ENCODE results near the gene PTGS1.
"Not testable (repeated sequence)": the region's sequence is repeated elsewhere in the genome, so short reads cannot be mapped to it uniquely, and the experiment has no call there.

The PTGS1 gene

GRCh38 chr9:122403381-122404000 is 32.7 kb downstream of the PTGS1 start:
- TF ChIP-seq CTCF (IDR thresholded peaks at IDR 0.05; ENCODE audit: low read length) (no peak), EZH2phosphoT487 (IDR thresholded peaks at IDR 0.05; ENCODE audit: low read length) (no peak), EZH2 (optimal IDR thresholded peaks at IDR 0.05; ENCODE audit: low read depth, low read length) (no peak)
- no peaks in the 10 kb centered on the region for H3K9me2 ChIP-seq (replicated peaks; ENCODE audit: insufficient read depth, low read length)
- H3K4me3 ChIP-seq (ENCODE audit: low read length): no peak overlapping the region
- no peak overlapping the region for H3K9ac ChIP-seq (ENCODE audit: low read length)
- no peaks in the 10 kb centered on the region for H3K36me3 ChIP-seq (replicated peaks; ENCODE audit: insufficient read depth, low read length)
- H3K4me1 ChIP-seq (ENCODE audit: low read length): no peaks in the 10 kb centered on the region
- no peaks in the 10 kb centered on the region for H3K27me3 ChIP-seq (replicated peaks; ENCODE audit: insufficient read depth, low read length)
- H3K4me2 ChIP-seq (ENCODE audit: low read depth, low read length): no peak overlapping the region
- no peaks in the 10 kb centered on the region for H3K79me2 ChIP-seq (ENCODE audit: low read length)
- no peak for DNase-seq
- no peaks in the 10 kb centered on the region for H4K20me1 ChIP-seq (ENCODE audit: insufficient read depth, low read length)
- H3K9me3 ChIP-seq (replicated peaks; ENCODE audit: insufficient read depth, low read length): no peaks in the 10 kb centered on the region
- no peaks in the 10 kb centered on the region for H3F3A ChIP-seq (ENCODE audit: insufficient read depth, low read length)
- H2AFZ ChIP-seq (ENCODE audit: low read length): no peak overlapping the region
- no peak overlapping the region for H3K27ac ChIP-seq (ENCODE audit: low read length)

- not testable (repeated sequence) for H3F3A ChIP-seq (ENCODE audit: insufficient read depth, low read length); H4K20me1 ChIP-seq (ENCODE audit: insufficient read depth, low read length); H3K27me3 ChIP-seq (replicated peaks; ENCODE audit: insufficient read depth, low read length); H3K9me3 ChIP-seq (replicated peaks; ENCODE audit: insufficient read depth, low read length); H3K4me1 ChIP-seq (ENCODE audit: low read length); H3K9me2 ChIP-seq (replicated peaks; ENCODE audit: insufficient read depth, low read length); H3K36me3 ChIP-seq (replicated peaks; ENCODE audit: insufficient read depth, low read length); H3K79me2 ChIP-seq (ENCODE audit: low read length); DNase-seq; H3K9ac ChIP-seq (ENCODE audit: low read length); H3K4me2 ChIP-seq (ENCODE audit: low read depth, low read length); H3K4me3 ChIP-seq (ENCODE audit: low read length); H3K27ac ChIP-seq (ENCODE audit: low read length); H2AFZ ChIP-seq (ENCODE audit: low read length)
These were observed 34.7 kb downstream of the PTGS1 start for GRCh38 chr9:122405304-122406069.

GRCh38 chr9:122406070-122406890 is 35.5 kb downstream of the PTGS1 start:
- no peak for TF ChIP-seq EZH2phosphoT487 (IDR thresholded peaks at IDR 0.05; ENCODE audit: low read length)
- no peak for TF ChIP-seq EZH2 (optimal IDR thresholded peaks at IDR 0.05; ENCODE audit: low read depth, low read length)
- TF ChIP-seq CTCF (IDR thresholded peaks at IDR 0.05; ENCODE audit: low read length): no peak
- H3K27ac ChIP-seq (ENCODE audit: low read length): no peak overlapping the region
- no peak overlapping the region for H3K4me3 ChIP-seq (ENCODE audit: low read length)
- H3K9ac ChIP-seq (ENCODE audit: low read length): no peak overlapping the region
- H4K20me1 ChIP-seq (ENCODE audit: insufficient read depth, low read length): no peaks in the 10 kb centered on the region
- no peaks in the 10 kb centered on the region for H3K9me2 ChIP-seq (replicated peaks; ENCODE audit: insufficient read depth, low read length)
- no peaks in the 10 kb centered on the region for H3K9me3 ChIP-seq (replicated peaks; ENCODE audit: insufficient read depth, low read length)
- H3K27me3 ChIP-seq (replicated peaks; ENCODE audit: insufficient read depth, low read length): no peaks in the 10 kb centered on the region
- H2AFZ ChIP-seq (ENCODE audit: low read length): no peak overlapping the region
- H3K4me2 ChIP-seq (ENCODE audit: low read depth, low read length): no peak overlapping the region
- no peaks in the 10 kb centered on the region for H3K36me3 ChIP-seq (replicated peaks; ENCODE audit: insufficient read depth, low read length)
- H3K4me1 ChIP-seq (ENCODE audit: low read length): no peaks in the 10 kb centered on the region
- DNase-seq: no peak
- no peaks in the 10 kb centered on the region for H3F3A ChIP-seq (ENCODE audit: insufficient read depth, low read length)
- no peaks in the 10 kb centered on the region for H3K79me2 ChIP-seq (ENCODE audit: low read length)

GRCh38 chr9:122414108-122414507 is 43.3 kb downstream of the PTGS1 start:
- H3K4me2 ChIP-seq (ENCODE audit: low read depth, low read length); H2AFZ ChIP-seq (ENCODE audit: low read length): not testable (repeated sequence)

More at GRCh38 chr9:122414108-122414507, 43.3 kb downstream of the PTGS1 start:
- not testable (repeated sequence) for H3K79me2 ChIP-seq (ENCODE audit: low read length); H3K9me3 ChIP-seq (replicated peaks; ENCODE audit: insufficient read depth, low read length); H3K9me2 ChIP-seq (replicated peaks; ENCODE audit: insufficient read depth, low read length); H3K9ac ChIP-seq (ENCODE audit: low read length); H3K27me3 ChIP-seq (replicated peaks; ENCODE audit: insufficient read depth, low read length); H4K20me1 ChIP-seq (ENCODE audit: insufficient read depth, low read length); H3K4me3 ChIP-seq (ENCODE audit: low read length); H3K27ac ChIP-seq (ENCODE audit: low read length); H3F3A ChIP-seq (ENCODE audit: insufficient read depth, low read length); H3K4me1 ChIP-seq (ENCODE audit: low read length); H3K36me3 ChIP-seq (replicated peaks; ENCODE audit: insufficient read depth, low read length); DNase-seq

Data from MM.1S (cell line).